ENCODE measurements around the gene FAM227B. TPM values are rescaled to one million over a fixed set of nuclear protein-coding genes. Genes with fewer than 3 reads are reported as not detected.

FAM227B gene
- total and polyA plus RNA-seq, 2 of the 13 experiments (the other 11 are each of a cell fraction or from before 2014, with no cell fraction given): 1.9 to 2.6 TPM

DNA sequence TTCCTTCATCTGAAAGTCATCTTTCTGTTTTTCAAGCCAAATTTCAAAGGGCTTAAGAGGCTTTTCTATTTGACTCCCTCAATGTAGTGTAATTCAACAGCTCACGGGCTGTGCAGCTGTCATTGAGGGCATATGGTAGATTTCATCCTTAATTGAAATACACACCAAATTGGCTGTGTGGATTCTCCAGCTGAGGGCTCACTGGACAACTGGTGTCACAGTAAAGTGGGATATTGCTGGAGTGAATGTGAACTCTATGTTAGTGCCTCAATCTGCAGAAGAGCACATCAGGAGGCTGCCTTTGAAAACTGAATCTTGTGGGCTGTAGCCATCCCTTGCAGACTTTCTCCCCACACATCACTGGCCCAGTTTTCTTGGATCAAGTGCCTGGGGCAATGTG, 330.4 kb downstream of the FAM227B start (continued):
- TF ChIP-seq ZNF251 (CRISPR knock-in tag; IDR thresholded peaks at IDR 0.05): no peak
- no peak for TF ChIP-seq FOXK2 (IDR thresholded peaks at IDR 0.05)
- TF ChIP-seq ZNF207 (IDR thresholded peaks at IDR 0.05; ENCODE audit: borderline replicate concordance): no peak
- TF ChIP-seq HOXA7 (CRISPR knock-in tag; IDR thresholded peaks at IDR 0.05): no peak
- TF ChIP-seq, protein P1, sequence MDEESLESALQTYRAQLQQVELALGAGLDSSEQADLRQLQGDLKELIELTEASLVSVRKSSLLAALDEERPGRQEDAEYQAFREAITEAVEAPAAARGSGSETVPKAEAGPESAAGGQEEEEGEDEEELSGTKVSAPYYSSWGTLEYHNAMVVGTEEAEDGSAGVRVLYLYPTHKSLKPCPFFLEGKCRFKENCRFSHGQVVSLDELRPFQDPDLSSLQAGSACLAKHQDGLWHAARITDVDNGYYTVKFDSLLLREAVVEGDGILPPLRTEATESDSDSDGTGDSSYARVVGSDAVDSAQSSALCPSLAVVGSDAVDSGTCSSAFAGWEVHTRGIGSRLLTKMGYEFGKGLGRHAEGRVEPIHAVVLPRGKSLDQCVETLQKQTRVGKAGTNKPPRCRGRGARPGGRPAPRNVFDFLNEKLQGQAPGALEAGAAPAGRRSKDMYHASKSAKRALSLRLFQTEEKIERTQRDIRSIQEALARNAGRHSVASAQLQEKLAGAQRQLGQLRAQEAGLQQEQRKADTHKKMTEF (CRISPR knock-in tag; IDR thresholded peaks at IDR 0.05): no peak

- in situ Hi-C loops (cut with HindIII; ENCODE audit: extremely low pct_ligation_motif_present, low pct_unique_long_range_greater_than_20kb): no loop called here
- ATAC-seq: no peak
- POLR2A ChIA-PET: no interaction called here
- H3K79me2 ChIP-seq (ENCODE audit: insufficient read depth, low read length): no peaks in the 10 kb centered on the region
- intact Hi-C loops (cut with micrococcal nuclease; ENCODE audit: unreplicated experiment): no loop called here
- no peak for FAIRE-seq
- CTCF ChIA-PET (ENCODE audit: low intra/inter-chr PET ratio, low total read pairs): no interaction called here
- BruUV-seq (replicated peaks): no TSS peak
- H3K4me3 ChIP-seq (replicated peaks in 1 of 3; ENCODE audit: insufficient read depth in 1 of 3, low read depth in 2 of 3, low read length in 3 of 3): no peak overlapping the region
- H3K4me2 ChIP-seq (ENCODE audit: low read depth, low read length): no peak overlapping the region
- WGBS (ENCODE audit: low lambda C conversion rate): 90% methylated on average over 2 of the region's 2 CpGs
- peaks cover 7 to 24% of the 10 kb centered on the region in 2 experiments for H3K36me3 ChIP-seq (replicated peaks in 1 of 2; ENCODE audit: control insufficient read depth in 1 of 2, insufficient read depth in 2 of 2, low read length in 2 of 2)
- no peaks in the 10 kb centered on the region for H4K20me1 ChIP-seq (ENCODE audit: insufficient read depth, low read length)
- H3K4me1 ChIP-seq (ENCODE audit: insufficient read depth, low read length): no peaks in the 10 kb centered on the region
- H3K27me3 ChIP-seq (ENCODE audit: control insufficient read depth in 1 of 2, insufficient read depth in 2 of 2, low read length in 2 of 2): no peaks in the 10 kb centered on the region
- H2AFZ ChIP-seq (ENCODE audit: low read length): no peak overlapping the region
- no peak overlapping the region for H3K9ac ChIP-seq (ENCODE audit: insufficient read depth, low read depth, low read length)
- H3K9me3 ChIP-seq (ENCODE audit: low read length): no peaks in the 10 kb centered on the region
- no peak overlapping the region for H3K27ac ChIP-seq (ENCODE audit: extremely low read length, insufficient read depth, low read length)
- DNase-seq (ENCODE audit: low spot score): no peak
- no peak for TF ChIP-seq NFE2 (CRISPR knock-in tag; IDR thresholded peaks at IDR 0.05)
- no peak for TF ChIP-seq FUBP1 (CRISPR knock-in tag; IDR thresholded peaks at IDR 0.05; ENCODE audit: borderline replicate concordance)
- TF ChIP-seq, protein P2, sequence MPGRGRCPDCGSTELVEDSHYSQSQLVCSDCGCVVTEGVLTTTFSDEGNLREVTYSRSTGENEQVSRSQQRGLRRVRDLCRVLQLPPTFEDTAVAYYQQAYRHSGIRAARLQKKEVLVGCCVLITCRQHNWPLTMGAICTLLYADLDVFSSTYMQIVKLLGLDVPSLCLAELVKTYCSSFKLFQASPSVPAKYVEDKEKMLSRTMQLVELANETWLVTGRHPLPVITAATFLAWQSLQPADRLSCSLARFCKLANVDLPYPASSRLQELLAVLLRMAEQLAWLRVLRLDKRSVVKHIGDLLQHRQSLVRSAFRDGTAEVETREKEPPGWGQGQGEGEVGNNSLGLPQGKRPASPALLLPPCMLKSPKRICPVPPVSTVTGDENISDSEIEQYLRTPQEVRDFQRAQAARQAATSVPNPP (CRISPR knock-in tag; IDR thresholded peaks at IDR 0.05): no peak
- TF ChIP-seq ISX (CRISPR knock-in tag; conservative IDR thresholded peaks at IDR 0.05): no peak
- no peak for TF ChIP-seq ZNF572 (CRISPR knock-in tag; IDR thresholded peaks at IDR 0.05)
- no peak for TF ChIP-seq ZNF160 (CRISPR knock-in tag; IDR thresholded peaks at IDR 0.05)
- no peak for TF ChIP-seq ZNF3 (CRISPR knock-in tag; IDR thresholded peaks at IDR 0.05)
- TF ChIP-seq KDM4B (CRISPR knock-in tag; IDR thresholded peaks at IDR 0.05): no peak
- TF ChIP-seq ZNF34 (CRISPR knock-in tag; IDR thresholded peaks at IDR 0.05; ENCODE audit: borderline replicate concordance): no peak
- TF ChIP-seq, protein P3, sequence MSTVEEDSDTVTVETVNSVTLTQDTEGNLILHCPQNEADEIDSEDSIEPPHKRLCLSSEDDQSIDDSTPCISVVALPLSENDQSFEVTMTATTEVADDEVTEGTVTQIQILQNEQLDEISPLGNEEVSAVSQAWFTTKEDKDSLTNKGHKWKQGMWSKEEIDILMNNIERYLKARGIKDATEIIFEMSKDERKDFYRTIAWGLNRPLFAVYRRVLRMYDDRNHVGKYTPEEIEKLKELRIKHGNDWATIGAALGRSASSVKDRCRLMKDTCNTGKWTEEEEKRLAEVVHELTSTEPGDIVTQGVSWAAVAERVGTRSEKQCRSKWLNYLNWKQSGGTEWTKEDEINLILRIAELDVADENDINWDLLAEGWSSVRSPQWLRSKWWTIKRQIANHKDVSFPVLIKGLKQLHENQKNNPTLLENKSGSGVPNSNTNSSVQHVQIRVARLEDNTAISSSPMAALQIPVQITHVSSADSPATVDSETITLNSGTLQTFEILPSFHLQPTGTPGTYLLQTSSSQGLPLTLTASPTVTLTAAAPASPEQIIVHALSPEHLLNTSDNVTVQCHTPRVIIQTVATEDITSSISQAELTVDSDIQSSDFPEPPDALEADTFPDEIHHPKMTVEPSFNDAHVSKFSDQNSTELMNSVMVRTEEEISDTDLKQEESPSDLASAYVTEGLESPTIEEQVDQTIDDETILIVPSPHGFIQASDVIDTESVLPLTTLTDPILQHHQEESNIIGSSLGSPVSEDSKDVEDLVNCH (CRISPR knock-in tag; IDR thresholded peaks at IDR 0.05): no peak
- TF ChIP-seq ELF1 (CRISPR knock-in tag; IDR thresholded peaks at IDR 0.05): no peak
Observed at GRCh38 chr15:49288391-49288790, 332.2 kb downstream of the FAM227B start.

All from HepG2 (cell line).